ENCODE measurements around the gene OSCAR.

Gene OSCAR

GRCh38 chr19:54081032-54081431 lies 19.6 kb downstream of the OSCAR start, which contains the start of gene TARM1:
TSS of gene TARM1 (minus strand) at chr19:54081365. CDS start at chr19:54081340, 25 bp downstream.
- H3K27ac ChIP-seq (ENCODE audit: low read length), result no peak within 1 kb of the TSS
- H3K27me3 ChIP-seq (ENCODE audit: control insufficient read depth, insufficient read depth, low read length), result no peaks in the 10 kb centered on the region
- no peak for DNase-seq (ENCODE audit: low read depth, low spot score)
- no CpG with 5 or more reads among the region's 7 CpGs for WGBS (ENCODE audit: insufficient coverage, insufficient read length)
- no peaks in the 10 kb centered on the region for H3K36me3 ChIP-seq (ENCODE audit: control insufficient read depth, insufficient read depth, low read length)
- H3K9me3 ChIP-seq (ENCODE audit: control insufficient read depth, insufficient read depth, low read length), result peaks cover 2% of the 10 kb centered on the region; the same call in 1 of the 2 replicates
- no peak within 1 kb of the TSS for H3K4me3 ChIP-seq (ENCODE audit: low read length)
- H3K4me1 ChIP-seq (ENCODE audit: control insufficient read depth, insufficient read depth, low read length), result no peaks in the 10 kb centered on the region

GRCh38 chr19:54077334-54077733 lies 23.3 kb downstream of the OSCAR start:
- Histone ChIP-seq H3K27ac (ENCODE audit: low read length) (no peak overlapping the region), H3K4me1 (ENCODE audit: control insufficient read depth, insufficient read depth, low read length) (no peaks in the 10 kb centered on the region), H3K27me3 (ENCODE audit: control insufficient read depth, insufficient read depth, low read length) (no peaks in the 10 kb centered on the region), H3K36me3 (ENCODE audit: control insufficient read depth, insufficient read depth, low read length) (no peaks in the 10 kb centered on the region), H3K4me3 (ENCODE audit: low read length) (no peak overlapping the region), H3K9me3 (ENCODE audit: control insufficient read depth, insufficient read depth, low read length) (no peaks in the 10 kb centered on the region)
- WGBS (ENCODE audit: insufficient coverage, insufficient read length), result no CpG with 5 or more reads among the region's 5 CpGs
- DNase-seq (ENCODE audit: low read depth, low spot score), result no peak

- Histone ChIP-seq H3K27ac (ENCODE audit: low read length) (no peak overlapping the region), H3K27me3 (ENCODE audit: control insufficient read depth, insufficient read depth, low read length) (no peaks in the 10 kb centered on the region), H3K4me3 (ENCODE audit: low read length) (no peak overlapping the region), H3K9me3 (ENCODE audit: control insufficient read depth, insufficient read depth, low read length) (no peaks in the 10 kb centered on the region), H3K4me1 (ENCODE audit: control insufficient read depth, insufficient read depth, low read length) (no peaks in the 10 kb centered on the region), H3K36me3 (ENCODE audit: control insufficient read depth, insufficient read depth, low read length) (no peaks in the 10 kb centered on the region)
- no CpG with 5 or more reads among the region's 9 CpGs for WGBS (ENCODE audit: insufficient coverage, insufficient read length)
- DNase-seq (ENCODE audit: low read depth, low spot score), result no peak
These were observed 25.8 kb downstream of the OSCAR start for GRCh38 chr19:54074851-54075250.

- H3K4me1 ChIP-seq (ENCODE audit: control insufficient read depth, insufficient read depth, low read length), result no peaks in the 10 kb centered on the region
- no CpG with 5 or more reads among the region's 10 CpGs for whole genome bisulfite sequencing (ENCODE audit: insufficient coverage, insufficient read length)
- no peak for DNase-seq (ENCODE audit: low read depth, low spot score)
- H3K27me3 ChIP-seq (ENCODE audit: control insufficient read depth, insufficient read depth, low read length), result no peaks in the 10 kb centered on the region
- no peak overlapping the region for H3K4me3 ChIP-seq (ENCODE audit: low read length)
- H3K27ac ChIP-seq (ENCODE audit: low read length), result no peak overlapping the region
- no peaks in the 10 kb centered on the region for H3K36me3 ChIP-seq (ENCODE audit: control insufficient read depth, insufficient read depth, low read length)
- H3K9me3 ChIP-seq (ENCODE audit: control insufficient read depth, insufficient read depth, low read length), result no peaks in the 10 kb centered on the region
These were observed 26.8 kb downstream of the OSCAR start for GRCh38 chr19:54073829-54074228.

- Histone ChIP-seq H3K27me3 (ENCODE audit: control insufficient read depth, insufficient read depth, low read length) (no peaks in the 10 kb centered on the region), H3K36me3 (ENCODE audit: control insufficient read depth, insufficient read depth, low read length) (no peaks in the 10 kb centered on the region), H3K4me3 (ENCODE audit: low read length) (no peak overlapping the region), H3K4me1 (ENCODE audit: control insufficient read depth, insufficient read depth, low read length) (no peaks in the 10 kb centered on the region), H3K9me3 (ENCODE audit: control insufficient read depth, insufficient read depth, low read length) (no peaks in the 10 kb centered on the region), H3K27ac (ENCODE audit: low read length) (no peak overlapping the region)
- no peak for DNase-seq (ENCODE audit: low read depth, low spot score)
- no CpG with 5 or more reads among the region's 5 CpGs for WGBS (ENCODE audit: insufficient coverage, insufficient read length)
These were observed 31.1 kb downstream of the OSCAR start for GRCh38 chr19:54069470-54069869.

- H3K36me3 ChIP-seq (ENCODE audit: control insufficient read depth, insufficient read depth, low read length), result no peaks in the 10 kb centered on the region
- no peak within 1 kb of the TSS for H3K4me3 ChIP-seq (ENCODE audit: low read length)
- no peaks in the 10 kb centered on the region for H3K4me1 ChIP-seq (ENCODE audit: control insufficient read depth, insufficient read depth, low read length)
- no CpG with 5 or more reads among the region's 34 CpGs for WGBS (ENCODE audit: insufficient coverage, insufficient read length)
- H3K27me3 ChIP-seq (ENCODE audit: control insufficient read depth, insufficient read depth, low read length), result no peaks in the 10 kb centered on the region
- no peak for DNase-seq (ENCODE audit: low read depth, low spot score)
- H3K27ac ChIP-seq (ENCODE audit: low read length), result no peak within 1 kb of the TSS
- H3K9me3 ChIP-seq (ENCODE audit: control insufficient read depth, insufficient read depth, low read length), result no peaks in the 10 kb centered on the region
These were observed 37.1 kb downstream of the OSCAR start, which contains the start of gene VSTM1 for GRCh38 chr19:54063350-54064116. TSS of gene VSTM1 (minus strand) at chr19:54063897. CDS start at chr19:54063777, 120 bp downstream.

GRCh38 chr19:54062643-54063042 lies 38.0 kb downstream of the OSCAR start:
- H3K9me3 ChIP-seq (ENCODE audit: control insufficient read depth, insufficient read depth, low read length), result no peaks in the 10 kb centered on the region
- H3K4me1 ChIP-seq (ENCODE audit: control insufficient read depth, insufficient read depth, low read length), result no peaks in the 10 kb centered on the region
- no peaks in the 10 kb centered on the region for H3K27me3 ChIP-seq (ENCODE audit: control insufficient read depth, insufficient read depth, low read length)
- DNase-seq (ENCODE audit: low read depth, low spot score), result no peak
- no peak overlapping the region for H3K27ac ChIP-seq (ENCODE audit: low read length)
- H3K4me3 ChIP-seq (ENCODE audit: low read length), result no peak overlapping the region
- no peaks in the 10 kb centered on the region for H3K36me3 ChIP-seq (ENCODE audit: control insufficient read depth, insufficient read depth, low read length)
- no CpG with 5 or more reads among the region's 9 CpGs for WGBS (ENCODE audit: insufficient coverage, insufficient read length)

GRCh38 chr19:54047616-54048015 lies 53.0 kb downstream of the OSCAR start:
- no peaks in the 10 kb centered on the region for H3K9me3 ChIP-seq (ENCODE audit: control insufficient read depth, insufficient read depth, low read length)
- no peak for DNase-seq (ENCODE audit: low read depth, low spot score)
- no CpG with 5 or more reads among the region's 4 CpGs for WGBS (ENCODE audit: insufficient coverage, insufficient read length)
- H3K36me3 ChIP-seq (ENCODE audit: control insufficient read depth, insufficient read depth, low read length), result no peaks in the 10 kb centered on the region
- no peaks in the 10 kb centered on the region for H3K4me1 ChIP-seq (ENCODE audit: control insufficient read depth, insufficient read depth, low read length)
- H3K27ac ChIP-seq (ENCODE audit: low read length), result no peak overlapping the region
- no peak overlapping the region for H3K4me3 ChIP-seq (ENCODE audit: low read length)
- H3K27me3 ChIP-seq (ENCODE audit: control insufficient read depth, insufficient read depth, low read length), result no peaks in the 10 kb centered on the region

- DNase-seq (ENCODE audit: low read depth, low spot score), result no peak
- Histone ChIP-seq H3K4me3 (ENCODE audit: low read length) (no peak overlapping the region), H3K27me3 (ENCODE audit: control insufficient read depth, insufficient read depth, low read length) (no peaks in the 10 kb centered on the region), H3K27ac (ENCODE audit: low read length) (no peak overlapping the region), H3K36me3 (ENCODE audit: control insufficient read depth, insufficient read depth, low read length) (no peaks in the 10 kb centered on the region), H3K4me1 (ENCODE audit: control insufficient read depth, insufficient read depth, low read length) (no peaks in the 10 kb centered on the region; the same call in 1 of the 2 replicates), H3K9me3 (ENCODE audit: control insufficient read depth, insufficient read depth, low read length) (no peaks in the 10 kb centered on the region)
- WGBS (ENCODE audit: insufficient coverage, insufficient read length), result 100% methylated on average over 1 of the region's 2 CpGs
These were observed 54.8 kb downstream of the OSCAR start for GRCh38 chr19:54045771-54046170.

Data from iPS DF 6.9 (cell line).